ENCODE data around the gene LTBP1. TPM values are rescaled to one million over a fixed set of nuclear protein-coding genes. Genes with fewer than 3 reads are reported as not detected.

The LTBP1 gene
- total RNA-seq, 1 experiment from 2014 or later = 10.3 TPM

- intact Hi-C loops (cut with micrococcal nuclease; ENCODE audit: unreplicated experiment) = loop anchor here (10.0 kb wide), 1 partner anchor 497 kb away; no protein-coding TSS in a partner anchor
- no peak for DNase-seq
- no peak overlapping the region for H3K4me2 ChIP-seq
- CTCF ChIA-PET = no interaction called here
- no peaks in the 10 kb centered on the region for H3K9me3 ChIP-seq (ENCODE audit: insufficient read depth, low read depth)
- POLR2A ChIA-PET (ENCODE audit: unreplicated experiment) = no interaction called here
- H3F3A ChIP-seq (ENCODE audit: insufficient read depth, low read depth) = peaks cover 15% of the 10 kb centered on the region; the same call in 1 of the 2 replicates
- H3K4me1 ChIP-seq (replicated peaks; ENCODE audit: insufficient read depth) = peaks cover 18% of the 10 kb centered on the region
- H2AFZ ChIP-seq = no peak overlapping the region
- no peak overlapping the region for H3K4me3 ChIP-seq
- H3K27me3 ChIP-seq (ENCODE audit: insufficient read depth, low read depth) = no peaks in the 10 kb centered on the region
- H3K27ac ChIP-seq = no peak overlapping the region
- no peaks in the 10 kb centered on the region for H3K36me3 ChIP-seq (ENCODE audit: low read depth)
- H3K9me2 ChIP-seq (ENCODE audit: insufficient read depth) = no peaks in the 10 kb centered on the region
- no peak for TF ChIP-seq CTCF (conservative IDR thresholded peaks at IDR 0.05)
- TF ChIP-seq EZH2 (IDR thresholded peaks at IDR 0.05; ENCODE audit: low read depth) = no peak
- BruUV-seq (replicated peaks) = no TSS peak
- H4K20me1 ChIP-seq (ENCODE audit: insufficient read depth) = no peaks in the 10 kb centered on the region
- no peaks in the 10 kb centered on the region for H3K79me2 ChIP-seq (ENCODE audit: low read depth)
Measured at GRCh38 chr2:33272001-33272400, 325.2 kb downstream of the LTBP1 start.

- CTCF ChIA-PET = no interaction called here
- POLR2A ChIA-PET (ENCODE audit: unreplicated experiment) = no interaction called here
- TF ChIP-seq EZH2 (IDR thresholded peaks at IDR 0.05; ENCODE audit: low read depth) = no peak
- TF ChIP-seq CTCF (conservative IDR thresholded peaks at IDR 0.05) = no peak
Measured at GRCh38 chr2:33273479-33273878, 326.7 kb downstream of the LTBP1 start.

GRCh38 chr2:33274524-33274923 lies 327.8 kb downstream of the LTBP1 start:
- no peak overlapping the region for H3K27ac ChIP-seq
- no peaks in the 10 kb centered on the region for H3K79me2 ChIP-seq (ENCODE audit: low read depth)
- intact Hi-C loops (cut with micrococcal nuclease; ENCODE audit: unreplicated experiment) = loop anchor here (10.0 kb wide), 1 partner anchor 500 kb away; no protein-coding TSS in a partner anchor
- no peak for DNase-seq
- no peaks in the 10 kb centered on the region for H3K9me2 ChIP-seq (ENCODE audit: insufficient read depth)
- peaks cover 18% of the 10 kb centered on the region for H3K4me1 ChIP-seq (replicated peaks; ENCODE audit: insufficient read depth)
- no peaks in the 10 kb centered on the region for H3K9me3 ChIP-seq (ENCODE audit: insufficient read depth, low read depth)
- no TSS peak for BruUV-seq (replicated peaks)
- no peak overlapping the region for H3K4me3 ChIP-seq
- H3K4me2 ChIP-seq = no peak overlapping the region
- TF ChIP-seq EZH2 (IDR thresholded peaks at IDR 0.05; ENCODE audit: low read depth) = no peak
- TF ChIP-seq CTCF (conservative IDR thresholded peaks at IDR 0.05) = no peak
- ChIA-PET POLR2A (ENCODE audit: unreplicated experiment) (no interaction called here), CTCF (no interaction called here)
- no peaks in the 10 kb centered on the region for H3K27me3 ChIP-seq (ENCODE audit: insufficient read depth, low read depth)
- no peak overlapping the region for H2AFZ ChIP-seq
- no peaks in the 10 kb centered on the region for H4K20me1 ChIP-seq (ENCODE audit: insufficient read depth)
- peaks cover 15% of the 10 kb centered on the region; the same call in 1 of the 2 replicates for H3F3A ChIP-seq (ENCODE audit: insufficient read depth, low read depth)
- H3K36me3 ChIP-seq (ENCODE audit: low read depth) = no peaks in the 10 kb centered on the region

More at GRCh38 chr2:33273479-33273878, 326.7 kb downstream of the LTBP1 start:
- Histone ChIP-seq H3K4me3 (no peak overlapping the region), H3K4me1 (replicated peaks; ENCODE audit: insufficient read depth) (peaks cover 18% of the 10 kb centered on the region), H3F3A (ENCODE audit: insufficient read depth, low read depth) (peaks cover 15% of the 10 kb centered on the region; the same call in 1 of the 2 replicates), H3K9me3 (ENCODE audit: insufficient read depth, low read depth) (no peaks in the 10 kb centered on the region), H3K9me2 (ENCODE audit: insufficient read depth) (no peaks in the 10 kb centered on the region), H3K36me3 (ENCODE audit: low read depth) (no peaks in the 10 kb centered on the region), H3K27me3 (ENCODE audit: insufficient read depth, low read depth) (no peaks in the 10 kb centered on the region), H3K27ac (no peak overlapping the region), H4K20me1 (ENCODE audit: insufficient read depth) (no peaks in the 10 kb centered on the region), H3K4me2 (no peak overlapping the region), H2AFZ (no peak overlapping the region), H3K79me2 (ENCODE audit: low read depth) (no peaks in the 10 kb centered on the region)
- intact Hi-C loops (cut with micrococcal nuclease; ENCODE audit: unreplicated experiment) = loop anchor here (10.0 kb wide), 1 partner anchor 499 kb away; no protein-coding TSS in a partner anchor
- BruUV-seq (replicated peaks) = no TSS peak
- no peak for DNase-seq
